Measurements from ENCODE around the gene EDEM1. TPM values are rescaled to one million over a fixed set of nuclear protein-coding genes. Genes with fewer than 3 reads are reported as not detected.

The EDEM1 gene
- total RNA-seq, 2 donors from 2014 or later = 25.0 to 28.1 TPM

DNA sequence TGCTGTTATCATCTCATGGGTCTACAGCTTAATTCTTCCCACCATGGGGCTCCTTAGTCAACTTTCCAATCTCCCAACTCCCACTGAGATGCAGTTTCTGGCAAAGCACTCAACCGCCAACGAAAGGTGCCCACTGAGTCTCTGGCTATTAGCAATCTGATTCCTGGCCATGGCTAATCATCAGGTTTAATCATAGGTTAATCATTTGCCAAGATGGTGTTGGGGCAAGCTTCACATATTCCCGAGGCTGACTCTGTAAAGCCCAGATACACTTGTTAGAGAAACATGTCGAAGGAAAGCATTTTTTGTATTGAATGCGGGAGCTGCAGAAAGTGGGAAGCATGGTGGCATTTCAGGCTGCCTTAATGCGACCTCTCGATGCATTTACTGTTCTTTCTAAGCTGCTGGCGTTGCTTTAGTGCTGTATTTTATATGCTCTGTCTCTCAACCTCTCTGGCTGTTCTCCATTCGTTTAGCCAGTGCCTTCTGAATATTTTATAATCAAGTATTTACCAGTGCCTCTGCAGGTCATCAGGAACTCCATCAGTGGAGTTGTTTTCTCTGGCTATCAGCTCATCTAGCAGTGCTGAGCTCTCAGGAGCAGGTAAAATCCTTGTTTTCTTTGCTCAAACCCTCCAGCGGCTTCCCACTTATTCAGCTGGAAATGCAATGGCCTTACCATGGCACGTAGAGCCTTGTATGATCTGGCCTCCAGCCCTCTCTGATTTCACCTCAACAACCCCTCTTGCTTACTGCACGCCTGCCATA is 67.0 kb downstream of the EDEM1 start:
- no peak for DNase-seq (ENCODE audit: low spot score)
- intact Hi-C loops (cut with DNase I) = no loop called here

DNA sequence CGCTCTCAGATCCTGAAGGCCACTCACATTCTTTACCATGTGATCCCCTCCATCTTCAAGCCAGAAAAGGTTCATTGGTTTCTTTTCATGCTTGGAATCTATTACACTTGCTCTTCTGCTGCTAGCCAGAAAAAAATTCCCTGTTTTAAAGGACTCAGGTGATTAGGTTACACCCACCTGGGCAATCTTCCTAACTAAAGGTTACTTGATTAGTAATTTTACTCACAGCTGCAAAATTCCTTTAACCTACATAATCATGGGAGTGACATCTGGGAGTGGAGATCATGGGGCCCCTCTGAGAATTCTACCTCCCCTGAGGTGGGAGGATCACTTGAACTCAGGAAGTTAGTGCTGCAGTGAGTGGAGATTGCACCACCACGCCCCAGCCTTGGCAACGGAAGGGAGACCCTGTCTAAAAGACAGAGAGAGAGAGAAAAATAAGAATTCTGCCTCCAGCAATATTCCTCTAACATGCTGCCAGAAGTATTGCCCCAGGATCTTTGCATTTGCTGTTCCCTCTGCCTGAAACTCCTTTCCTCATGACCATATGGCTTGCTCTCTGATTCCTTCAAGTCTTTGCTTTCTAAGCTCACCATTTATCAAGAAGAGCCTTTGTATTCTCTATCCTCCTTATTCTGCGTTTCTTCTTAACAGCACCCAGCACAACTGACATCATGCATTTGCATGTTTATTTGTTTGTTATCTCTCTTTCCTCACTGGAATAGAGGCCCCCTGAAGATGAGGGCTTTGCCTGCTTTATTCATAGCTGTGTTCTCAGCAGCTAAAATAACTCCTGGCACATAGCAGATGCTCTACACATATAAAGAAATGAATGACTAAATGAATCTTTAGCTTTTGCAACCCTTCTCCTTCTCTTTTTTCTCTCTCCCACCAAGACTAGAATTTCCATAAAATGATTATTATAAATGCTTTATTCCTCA is 68.2 kb downstream of the EDEM1 start:
- intact Hi-C loops (cut with DNase I) = no loop called here

DNA sequence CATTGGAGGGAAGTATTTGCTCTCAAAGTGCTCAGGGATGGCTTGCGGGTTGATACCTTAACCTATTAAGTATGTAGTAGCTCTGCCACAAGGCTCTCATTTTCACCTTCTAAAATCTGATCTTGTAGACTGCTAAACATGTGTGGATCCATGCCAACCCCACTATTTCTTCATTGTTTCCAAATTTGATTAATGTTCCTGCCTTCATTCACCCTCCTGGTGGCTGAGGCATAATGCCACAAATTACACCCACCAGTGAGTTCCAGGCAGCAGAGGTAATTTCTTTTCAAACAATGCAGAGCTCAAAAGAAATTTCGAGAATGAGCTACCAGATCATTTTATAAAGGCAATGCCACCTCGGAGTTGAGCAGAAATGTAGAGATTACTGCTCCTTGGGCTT is 71.0 kb downstream of the EDEM1 start:
- DNase-seq (ENCODE audit: low spot score) = no peak
- intact Hi-C loops (cut with DNase I) = no loop called here

More for the DNA sequence above, 68.2 kb downstream of the EDEM1 start:
- DNase-seq (ENCODE audit: low spot score) = no peak

DNA sequence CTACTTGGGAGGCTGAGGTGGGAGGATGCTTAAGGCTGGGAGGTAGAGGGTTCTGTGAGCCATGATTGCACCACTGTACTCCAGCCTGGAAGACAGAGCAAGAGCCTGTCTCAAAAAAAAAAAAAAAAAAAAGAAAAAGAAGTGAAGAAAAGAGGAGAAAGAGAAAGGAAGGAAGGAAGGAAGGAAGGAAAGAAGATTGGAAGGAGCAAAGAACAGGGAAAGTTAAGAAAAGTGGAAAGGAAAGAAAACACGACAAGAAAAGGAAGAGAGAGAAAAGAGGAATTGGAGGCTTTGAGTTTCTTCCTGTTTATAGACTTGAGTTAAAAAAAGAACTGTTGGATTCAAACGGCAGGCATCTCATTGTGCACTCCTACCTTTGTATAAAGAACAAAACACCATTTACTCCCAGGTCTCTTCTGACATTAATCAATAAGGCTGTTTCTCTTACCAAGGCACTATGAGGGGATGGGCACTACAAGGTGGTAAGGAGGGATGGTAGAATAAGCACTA is 73.5 kb downstream of the EDEM1 start:
- intact Hi-C loops (cut with DNase I) = no loop called here

DNA sequence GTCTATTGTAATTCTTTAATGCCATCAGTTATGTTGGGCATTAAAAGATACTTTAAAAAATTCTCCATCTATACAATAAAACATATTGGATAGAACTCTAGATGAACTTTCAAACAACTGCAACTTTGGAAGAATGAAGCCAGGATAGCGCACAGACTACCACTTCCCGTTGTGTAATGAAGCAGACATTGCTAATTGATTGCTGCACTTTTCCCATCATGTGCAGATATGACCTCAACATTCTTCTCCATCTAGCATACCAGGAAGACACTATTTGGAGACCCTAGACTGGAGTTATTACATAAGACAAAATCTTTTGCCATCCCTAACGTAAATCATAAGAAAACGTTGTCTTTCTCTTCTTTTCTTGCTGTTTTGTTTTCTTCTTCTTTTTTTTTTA is 75.0 kb downstream of the EDEM1 start:
- intact Hi-C loops (cut with DNase I) = no loop called here

More for the DNA sequence above, 73.5 kb downstream of the EDEM1 start:
- no peak for DNase-seq (ENCODE audit: low spot score)

DNA sequence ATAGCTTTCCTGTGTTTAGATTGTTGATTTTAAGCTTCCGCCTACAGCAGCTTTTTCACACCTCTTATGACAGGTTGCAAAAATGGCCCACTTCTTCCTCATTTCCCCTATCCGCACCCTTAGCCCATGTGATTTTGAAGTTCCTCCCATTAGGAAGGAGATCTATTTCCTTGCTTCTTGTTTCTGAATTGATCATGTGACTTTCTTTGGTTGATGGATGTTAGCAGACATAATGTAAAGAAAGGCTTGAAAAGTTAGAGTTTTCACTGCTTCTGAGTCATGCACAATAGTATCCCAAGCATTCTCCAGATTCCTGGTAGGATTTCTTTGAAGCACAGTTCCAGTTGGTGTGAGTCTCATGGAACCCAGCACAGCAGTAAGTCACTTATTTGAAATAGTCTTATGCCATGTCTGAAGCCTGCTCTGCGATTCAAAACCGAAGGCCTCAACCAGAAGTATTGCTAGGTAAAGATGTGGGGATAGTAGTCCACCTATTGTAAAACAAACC is 76.6 kb downstream of the EDEM1 start:
- no peak for DNase-seq (ENCODE audit: low spot score)
- intact Hi-C loops (cut with DNase I) = no loop called here

More for the DNA sequence above, 75.0 kb downstream of the EDEM1 start:
- DNase-seq (ENCODE audit: low spot score) = no peak

DNA sequence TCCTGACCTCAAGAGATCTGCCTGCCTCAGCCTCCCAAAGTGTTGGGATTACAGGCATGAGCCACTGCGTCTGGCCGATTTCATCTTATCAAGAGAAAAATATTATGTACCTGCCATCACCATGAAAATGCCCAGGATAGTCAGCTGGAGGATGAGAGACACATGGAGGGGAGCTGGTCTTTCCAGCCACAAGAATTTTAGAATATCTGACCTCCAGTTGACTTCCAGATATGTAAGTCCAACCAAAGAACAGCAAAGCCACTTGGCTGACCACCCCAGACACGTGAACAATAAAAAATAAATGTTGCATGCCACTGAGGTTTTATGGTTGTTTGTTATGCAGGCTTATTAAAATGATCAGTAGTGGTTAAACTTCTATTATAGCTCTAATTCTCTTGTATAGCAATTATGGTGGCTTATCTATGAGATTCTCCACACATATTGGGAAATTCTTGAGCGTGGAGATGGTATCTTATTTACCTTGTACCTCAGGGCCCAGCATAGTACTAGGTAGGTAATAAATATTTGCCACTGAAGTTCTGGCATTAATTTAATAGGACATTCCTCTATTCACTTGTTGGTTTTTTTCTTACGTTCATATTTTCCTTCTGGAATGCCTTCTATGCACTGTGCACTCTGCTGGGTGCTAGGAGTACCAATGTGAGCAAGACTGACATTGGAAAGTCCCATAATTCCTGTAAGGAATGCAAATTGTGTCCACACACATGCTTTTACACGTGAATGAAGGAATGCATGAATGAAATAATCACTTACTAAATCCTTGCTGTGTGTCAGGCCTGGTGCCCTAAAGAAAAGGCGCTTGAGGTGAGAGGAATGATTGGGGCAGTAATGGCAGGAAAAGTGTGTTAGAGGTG is 77.6 kb downstream of the EDEM1 start:
- intact Hi-C loops (cut with DNase I) = no loop called here

DNA sequence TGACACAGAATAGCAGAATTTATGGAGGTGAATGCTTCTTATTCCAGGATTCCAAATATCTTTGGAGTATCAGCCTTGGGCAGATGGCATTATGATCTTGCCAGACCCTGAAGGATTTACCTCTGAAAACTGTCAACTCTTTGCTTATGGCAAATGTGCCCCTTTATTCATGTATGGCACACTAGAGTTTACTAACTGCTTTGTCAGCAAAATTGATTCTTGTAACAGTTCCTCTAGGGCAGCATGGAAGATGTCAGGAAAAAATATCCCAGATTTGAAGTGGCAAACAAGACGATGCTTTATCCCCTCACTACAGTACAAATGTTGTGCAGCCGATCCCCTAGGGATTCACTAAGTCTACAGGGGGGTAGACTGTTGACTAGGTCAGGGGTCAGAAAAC is 79.7 kb downstream of the EDEM1 start:
- DNase-seq (ENCODE audit: low spot score) = no peak
- intact Hi-C loops (cut with DNase I) = no loop called here

More for the DNA sequence above, 77.6 kb downstream of the EDEM1 start:
- no peak for DNase-seq (ENCODE audit: low spot score)

DNA sequence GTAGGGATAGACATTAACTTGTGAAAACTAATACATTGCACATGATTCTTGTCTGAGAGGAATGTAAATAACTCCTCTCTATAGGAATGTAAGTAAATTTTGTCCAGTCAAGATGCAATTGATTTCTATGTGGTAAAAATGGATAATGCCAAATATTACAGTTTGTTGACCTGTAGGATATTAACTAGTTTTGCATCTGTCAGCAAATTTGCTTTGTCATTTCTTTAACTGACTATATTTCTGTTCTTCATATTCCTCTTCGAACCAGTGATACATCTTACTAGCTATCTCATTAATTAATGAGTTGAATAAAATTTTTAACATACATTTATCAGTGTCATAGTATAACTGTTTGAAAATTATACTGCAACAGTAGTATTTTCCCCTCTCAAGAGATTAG is 80.4 kb downstream of the EDEM1 start:
- no peak for DNase-seq (ENCODE audit: low spot score)
- intact Hi-C loops (cut with DNase I) = no loop called here

Small RNA genes within 50 kb of the gene (microRNA-seq; reads per million reads assigned to microRNA genes)
- gene MIR4790 (ENCODE audit: borderline microRNAs expressed in 2 of 2) = 0 reads per million in 2 donors

Other genes starting within 250 kb of the EDEM1 start
- 10 to 100 TPM; 87.8 to 89.9 TPM for gene BHLHE40, start 208.3 kb upstream of the EDEM1 start, total RNA-seq
- gene ARL8B, start 65.4 kb upstream of the EDEM1 start, total RNA-seq = 10 to 100 TPM; 63.0 to 65.9 TPM